ENCODE results near the gene FXYD2.

FXYD2 gene

GRCh38 chr11:117827521-117828511, 3.3 kb upstream of the FXYD2 start:
- ChIA-PET CTCF (no interaction called here), POLR2A (interaction anchor here (0.8 to 1.2 kb wide), 2 partner anchors 10 to 121 kb away, joined by 3 to 4 read pairs; no protein-coding TSS in a partner anchor)
- no peak for TF ChIP-seq NFRKB (IDR thresholded peaks at IDR 0.05)
- TF ChIP-seq FOXM1 (IDR thresholded peaks at IDR 0.05; ENCODE audit: borderline replicate concordance) = no peak
- TF ChIP-seq ARNT (IDR thresholded peaks at IDR 0.05) = no peak
- no peak for TF ChIP-seq ELF4 (IDR thresholded peaks at IDR 0.05)
- TF ChIP-seq BHLHE40 (IDR thresholded peaks at IDR 0.05; ENCODE audit: borderline replicate concordance) = no peak
- TF ChIP-seq, protein P1, sequence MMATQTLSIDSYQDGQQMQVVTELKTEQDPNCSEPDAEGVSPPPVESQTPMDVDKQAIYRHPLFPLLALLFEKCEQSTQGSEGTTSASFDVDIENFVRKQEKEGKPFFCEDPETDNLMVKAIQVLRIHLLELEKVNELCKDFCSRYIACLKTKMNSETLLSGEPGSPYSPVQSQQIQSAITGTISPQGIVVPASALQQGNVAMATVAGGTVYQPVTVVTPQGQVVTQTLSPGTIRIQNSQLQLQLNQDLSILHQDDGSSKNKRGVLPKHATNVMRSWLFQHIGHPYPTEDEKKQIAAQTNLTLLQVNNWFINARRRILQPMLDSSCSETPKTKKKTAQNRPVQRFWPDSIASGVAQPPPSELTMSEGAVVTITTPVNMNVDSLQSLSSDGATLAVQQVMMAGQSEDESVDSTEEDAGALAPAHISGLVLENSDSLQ (IDR thresholded peaks at IDR 0.05) = no peak
- TF ChIP-seq FOXK2 (IDR thresholded peaks at IDR 0.05) = no peak
- TF ChIP-seq TARDBP (IDR thresholded peaks at IDR 0.05) = no peak
- DNase-seq (ENCODE audit: extremely low spot score) = no peak

GRCh38 chr11:117826832-117827231, 2.3 kb upstream of the FXYD2 start:
- no peak for TF ChIP-seq SP1 (IDR thresholded peaks at IDR 0.05)
- no peak for TF ChIP-seq FOXM1 (IDR thresholded peaks at IDR 0.05; ENCODE audit: borderline replicate concordance)
- TF ChIP-seq ELF4 (IDR thresholded peaks at IDR 0.05) = no peak
- TF ChIP-seq TARDBP (IDR thresholded peaks at IDR 0.05) = no peak
- TF ChIP-seq, protein P1 (IDR thresholded peaks at IDR 0.05) = no peak
- no peak for TF ChIP-seq SUZ12 (IDR thresholded peaks at IDR 0.05)
- TF ChIP-seq ZNF384 (IDR thresholded peaks at IDR 0.05) = no peak
- TF ChIP-seq NFRKB (IDR thresholded peaks at IDR 0.05) = no peak
- TF ChIP-seq FOXK2 (IDR thresholded peaks at IDR 0.05) = no peak
- TF ChIP-seq BHLHE40 (IDR thresholded peaks at IDR 0.05; ENCODE audit: borderline replicate concordance) = no peak
- no peak for TF ChIP-seq ARNT (IDR thresholded peaks at IDR 0.05)
- no peak for TF ChIP-seq CTBP1 (IDR thresholded peaks at IDR 0.05; ENCODE audit: borderline replicate concordance)
- no peak for TF ChIP-seq L3MBTL2 (conservative IDR thresholded peaks at IDR 0.05)
- TF ChIP-seq LEF1 (IDR thresholded peaks at IDR 0.05; ENCODE audit: borderline replicate concordance) = no peak
- no peak for TF ChIP-seq FOXA1 (IDR thresholded peaks at IDR 0.05)
- TF ChIP-seq HDGF (IDR thresholded peaks at IDR 0.05; ENCODE audit: borderline replicate concordance) = no peak
- ChIA-PET POLR2A (no interaction called here), CTCF (no interaction called here)
- no peak for DNase-seq (ENCODE audit: extremely low spot score)

GRCh38 chr11:117826190-117826570, 1.6 kb upstream of the FXYD2 start:
- no peak for DNase-seq (ENCODE audit: extremely low spot score)
- TF ChIP-seq CTBP1 (IDR thresholded peaks at IDR 0.05; ENCODE audit: borderline replicate concordance) = no peak
- no peak for TF ChIP-seq BHLHE40 (IDR thresholded peaks at IDR 0.05; ENCODE audit: borderline replicate concordance)
- no peak for TF ChIP-seq ELF4 (IDR thresholded peaks at IDR 0.05)
- TF ChIP-seq L3MBTL2 (conservative IDR thresholded peaks at IDR 0.05) = no peak
- TF ChIP-seq FOXA1 (IDR thresholded peaks at IDR 0.05) = no peak
- TF ChIP-seq NFRKB (IDR thresholded peaks at IDR 0.05) = no peak
- TF ChIP-seq FOXM1 (IDR thresholded peaks at IDR 0.05; ENCODE audit: borderline replicate concordance) = no peak
- TF ChIP-seq TARDBP (IDR thresholded peaks at IDR 0.05) = no peak
- no peak for TF ChIP-seq SP1 (IDR thresholded peaks at IDR 0.05)
- TF ChIP-seq, protein P1 (IDR thresholded peaks at IDR 0.05) = no peak
- TF ChIP-seq HDGF (IDR thresholded peaks at IDR 0.05; ENCODE audit: borderline replicate concordance) = no peak
- TF ChIP-seq SUZ12 (IDR thresholded peaks at IDR 0.05) = no peak
- TF ChIP-seq FOXK2 (IDR thresholded peaks at IDR 0.05) = no peak
- TF ChIP-seq ZNF384 (IDR thresholded peaks at IDR 0.05) = no peak
- TF ChIP-seq LEF1 (IDR thresholded peaks at IDR 0.05; ENCODE audit: borderline replicate concordance) = no peak
- no peak for TF ChIP-seq ARNT (IDR thresholded peaks at IDR 0.05)
- POLR2A ChIA-PET = no interaction called here
- CTCF ChIA-PET = no interaction called here

DNA sequence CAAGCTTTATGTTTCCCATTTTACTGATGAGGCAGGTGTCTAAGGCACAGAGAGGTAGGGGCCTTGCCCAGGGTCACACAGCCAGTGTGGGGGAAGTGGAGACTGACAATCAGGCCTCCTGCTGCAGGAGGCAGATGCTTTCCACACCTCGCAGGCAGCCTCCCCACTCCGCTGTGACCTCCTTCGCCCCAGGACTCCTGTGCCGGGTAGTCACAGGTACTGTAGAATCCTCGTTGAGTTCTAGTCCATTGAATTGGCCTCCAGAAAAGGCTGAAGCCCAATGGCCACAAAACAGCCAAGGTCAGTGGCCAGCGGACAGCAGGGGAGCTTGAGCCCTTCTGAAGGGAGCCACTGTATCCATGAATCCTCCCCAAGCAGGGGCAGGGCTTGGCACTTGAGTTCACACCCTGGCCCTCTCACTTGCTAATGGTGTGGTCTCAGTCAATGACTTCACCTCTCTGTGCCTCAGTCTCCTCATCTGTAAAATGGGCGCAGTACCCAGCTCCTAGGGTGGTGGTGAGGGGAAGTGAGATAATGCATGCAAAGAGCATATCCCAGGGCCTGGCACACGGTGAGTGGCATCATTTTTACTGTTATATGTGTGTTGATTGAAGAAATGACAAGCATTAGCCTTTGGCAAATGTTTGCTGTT, 1.1 kb upstream of the FXYD2 start:
- DNase-seq (ENCODE audit: extremely low spot score) = no peak
- ChIA-PET CTCF (no interaction called here), POLR2A (no interaction called here)
- TF ChIP-seq FOXM1 (IDR thresholded peaks at IDR 0.05; ENCODE audit: borderline replicate concordance) (no peak), ELF4 (IDR thresholded peaks at IDR 0.05) (no peak), ZNF384 (IDR thresholded peaks at IDR 0.05) (no peak), NFRKB (IDR thresholded peaks at IDR 0.05) (no peak), SP1 (IDR thresholded peaks at IDR 0.05) (no peak), SUZ12 (IDR thresholded peaks at IDR 0.05) (no peak), FOXA1 (IDR thresholded peaks at IDR 0.05) (no peak), L3MBTL2 (conservative IDR thresholded peaks at IDR 0.05) (no peak)

DNA sequence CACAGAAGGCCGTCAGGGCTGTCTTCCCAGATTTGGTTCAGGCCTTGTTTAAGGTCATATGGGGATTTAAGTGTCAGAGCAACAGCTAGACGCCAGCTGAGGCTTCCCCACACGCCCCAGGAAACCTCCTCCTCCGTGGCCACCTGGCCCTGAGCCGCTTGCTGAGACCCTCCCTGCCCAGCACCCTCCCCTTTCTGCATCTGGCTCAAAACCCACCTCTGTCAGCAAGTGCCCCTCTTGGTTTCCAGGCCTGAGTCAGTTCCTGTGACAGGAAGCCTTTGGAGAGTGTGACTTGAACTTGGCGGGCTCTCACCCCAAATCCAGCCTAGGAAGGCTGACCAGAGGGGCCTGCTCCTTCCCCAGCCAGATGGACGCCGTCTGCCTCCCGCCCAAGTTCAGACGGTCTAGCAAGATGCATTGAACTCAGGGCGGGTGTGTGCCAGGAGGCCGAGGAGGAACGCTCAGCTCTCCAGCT, 561 bp downstream of the FXYD2 start:
- CTCF ChIA-PET = interaction anchor here (1.0 to 2.3 kb wide), 4 partner anchors 80 to 229 kb away, joined by 3 to 17 read pairs (median 6); no protein-coding TSS in a partner anchor
- TF ChIP-seq FOXA1 (IDR thresholded peaks at IDR 0.05) = no peak
- TF ChIP-seq ELF4 (IDR thresholded peaks at IDR 0.05) = no peak
- no peak for TF ChIP-seq CTBP1 (IDR thresholded peaks at IDR 0.05; ENCODE audit: borderline replicate concordance)
- no peak for TF ChIP-seq BHLHE40 (IDR thresholded peaks at IDR 0.05; ENCODE audit: borderline replicate concordance)
- no peak for TF ChIP-seq FOXM1 (IDR thresholded peaks at IDR 0.05; ENCODE audit: borderline replicate concordance)
- TF ChIP-seq, protein P1 (IDR thresholded peaks at IDR 0.05) = no peak
- TF ChIP-seq FOXK2 (IDR thresholded peaks at IDR 0.05) = no peak
- TF ChIP-seq SUZ12 (IDR thresholded peaks at IDR 0.05) = no peak
- no peak for TF ChIP-seq SP1 (IDR thresholded peaks at IDR 0.05)
- TF ChIP-seq ZNF384 (IDR thresholded peaks at IDR 0.05) = no peak
- no peak for TF ChIP-seq TARDBP (IDR thresholded peaks at IDR 0.05)
- no peak for TF ChIP-seq LEF1 (IDR thresholded peaks at IDR 0.05; ENCODE audit: borderline replicate concordance)
- TF ChIP-seq ARNT (IDR thresholded peaks at IDR 0.05) = no peak
- TF ChIP-seq HDGF (IDR thresholded peaks at IDR 0.05; ENCODE audit: borderline replicate concordance) = no peak
- TF ChIP-seq NFRKB (IDR thresholded peaks at IDR 0.05) = no peak
- TF ChIP-seq L3MBTL2 (conservative IDR thresholded peaks at IDR 0.05) = no peak
- POLR2A ChIA-PET = no interaction called here
- DNase-seq (ENCODE audit: extremely low spot score) = no peak
